GM10266 (cell line): ENCODE data around the gene VPS39.

Experiments used
- DNase-seq: peaks from one replicate; pipeline ENCODE4 v3.0.0; 2012; ENCODE audit errors: extremely low spot score
- CTCF ChIP-seq: IDR thresholded peaks from 2 replicates; pipeline ENCODE4 v1.5.1; 2012; ENCODE audit warnings: mild to moderate bottlenecking, low read depth; ENCODE audit not compliant: control insufficient read depth, insufficient read depth; ENCODE audit errors: missing control alignments

The VPS39 gene

GRCh38 chr15:42171122-42171521 is 37.0 kb downstream of the VPS39 start:
- DNase-seq = no peak
- no peak for TF ChIP-seq CTCF

- TF ChIP-seq CTCF = no peak
- no peak for DNase-seq
These were observed 41.7 kb downstream of the VPS39 start for GRCh38 chr15:42166225-42166940.

GRCh38 chr15:42165106-42165505 is 43.0 kb downstream of the VPS39 start:
- TF ChIP-seq CTCF = no peak
- DNase-seq = no peak

GRCh38 chr15:42163947-42164550 is 44.1 kb downstream of the VPS39 start:
- no peak for TF ChIP-seq CTCF
- DNase-seq = no peak

GRCh38 chr15:42163291-42163690 is 44.8 kb downstream of the VPS39 start:
- DNase-seq = no peak
- TF ChIP-seq CTCF = no peak

- no peak for TF ChIP-seq CTCF
- no peak for DNase-seq
These were observed 48.0 kb downstream of the VPS39 start for GRCh38 chr15:42160136-42160535.

- DNase-seq = no peak
- no peak for TF ChIP-seq CTCF
These were observed 48.6 kb downstream of the VPS39 start for GRCh38 chr15:42159381-42160015.
